ENCODE measurements around the gene PRLR.

The PRLR gene

GRCh38 chr5:35218981-35219380 lies 11.3 kb downstream of the PRLR start:
- no peak for TF ChIP-seq SP1 (IDR thresholded peaks at IDR 0.05)
- TF ChIP-seq HDGF (IDR thresholded peaks at IDR 0.05; ENCODE audit: borderline replicate concordance), result no peak
- no peak for TF ChIP-seq TARDBP (IDR thresholded peaks at IDR 0.05)
- no peak for TF ChIP-seq SUZ12 (IDR thresholded peaks at IDR 0.05)
- no peak for TF ChIP-seq FOXK2 (IDR thresholded peaks at IDR 0.05)
- no peak for TF ChIP-seq ELF4 (IDR thresholded peaks at IDR 0.05)
- no peak for TF ChIP-seq BHLHE40 (IDR thresholded peaks at IDR 0.05; ENCODE audit: borderline replicate concordance)
- no peak for TF ChIP-seq LEF1 (IDR thresholded peaks at IDR 0.05; ENCODE audit: borderline replicate concordance)
- TF ChIP-seq FOXM1 (IDR thresholded peaks at IDR 0.05; ENCODE audit: borderline replicate concordance), result no peak
- no peak for TF ChIP-seq ARNT (IDR thresholded peaks at IDR 0.05)
- TF ChIP-seq L3MBTL2 (conservative IDR thresholded peaks at IDR 0.05), result no peak
- TF ChIP-seq NFRKB (IDR thresholded peaks at IDR 0.05), result no peak
- TF ChIP-seq CTBP1 (IDR thresholded peaks at IDR 0.05; ENCODE audit: borderline replicate concordance), result no peak
- no peak for TF ChIP-seq ZNF384 (IDR thresholded peaks at IDR 0.05)
- TF ChIP-seq PKNOX1 (IDR thresholded peaks at IDR 0.05), result no peak
- no peak for TF ChIP-seq FOXA1 (IDR thresholded peaks at IDR 0.05)
- CTCF ChIA-PET, result no interaction called here
- DNase-seq (ENCODE audit: extremely low spot score), result no peak
- POLR2A ChIA-PET, result no interaction called here

GRCh38 chr5:35214051-35214450 lies 16.2 kb downstream of the PRLR start:
- no peak for TF ChIP-seq L3MBTL2 (conservative IDR thresholded peaks at IDR 0.05)
- no peak for TF ChIP-seq CTBP1 (IDR thresholded peaks at IDR 0.05; ENCODE audit: borderline replicate concordance)
- no peak for TF ChIP-seq TARDBP (IDR thresholded peaks at IDR 0.05)
- TF ChIP-seq HDGF (IDR thresholded peaks at IDR 0.05; ENCODE audit: borderline replicate concordance), result no peak
- TF ChIP-seq LEF1 (IDR thresholded peaks at IDR 0.05; ENCODE audit: borderline replicate concordance), result no peak
- TF ChIP-seq FOXA1 (IDR thresholded peaks at IDR 0.05), result no peak
- no peak for TF ChIP-seq NFRKB (IDR thresholded peaks at IDR 0.05)
- TF ChIP-seq ZNF384 (IDR thresholded peaks at IDR 0.05), result no peak
- TF ChIP-seq ELF4 (IDR thresholded peaks at IDR 0.05), result no peak
- CTCF ChIA-PET, result no interaction called here
- DNase-seq (ENCODE audit: extremely low spot score), result no peak
- POLR2A ChIA-PET, result no interaction called here

- ChIA-PET CTCF (no interaction called here), POLR2A (no interaction called here)
- DNase-seq (ENCODE audit: extremely low spot score), result no peak
- TF ChIP-seq SP1 (IDR thresholded peaks at IDR 0.05) (no peak), HDGF (IDR thresholded peaks at IDR 0.05; ENCODE audit: borderline replicate concordance) (no peak), L3MBTL2 (conservative IDR thresholded peaks at IDR 0.05) (no peak), BHLHE40 (IDR thresholded peaks at IDR 0.05; ENCODE audit: borderline replicate concordance) (no peak), ELF4 (IDR thresholded peaks at IDR 0.05) (no peak), LEF1 (IDR thresholded peaks at IDR 0.05; ENCODE audit: borderline replicate concordance) (no peak), ZNF384 (IDR thresholded peaks at IDR 0.05) (no peak), CTBP1 (IDR thresholded peaks at IDR 0.05; ENCODE audit: borderline replicate concordance) (no peak), NFRKB (IDR thresholded peaks at IDR 0.05) (no peak), ARNT (IDR thresholded peaks at IDR 0.05) (no peak)
These were observed 16.7 kb downstream of the PRLR start for GRCh38 chr5:35213608-35214007.

GRCh38 chr5:35212122-35212982 lies 17.9 kb downstream of the PRLR start:
- DNase-seq (ENCODE audit: extremely low spot score), result no peak
- no peak for TF ChIP-seq TARDBP (IDR thresholded peaks at IDR 0.05)
- no peak for TF ChIP-seq ARNT (IDR thresholded peaks at IDR 0.05)
- no peak for TF ChIP-seq ZNF384 (IDR thresholded peaks at IDR 0.05)
- no peak for TF ChIP-seq CTBP1 (IDR thresholded peaks at IDR 0.05; ENCODE audit: borderline replicate concordance)
- no peak for TF ChIP-seq FOXA1 (IDR thresholded peaks at IDR 0.05)
- no peak for TF ChIP-seq FOXM1 (IDR thresholded peaks at IDR 0.05; ENCODE audit: borderline replicate concordance)
- no peak for TF ChIP-seq LEF1 (IDR thresholded peaks at IDR 0.05; ENCODE audit: borderline replicate concordance)
- TF ChIP-seq ELF4 (IDR thresholded peaks at IDR 0.05), result no peak
- no peak for TF ChIP-seq SP1 (IDR thresholded peaks at IDR 0.05)
- TF ChIP-seq FOXK2 (IDR thresholded peaks at IDR 0.05), result no peak
- TF ChIP-seq L3MBTL2 (conservative IDR thresholded peaks at IDR 0.05), result no peak
- ChIA-PET CTCF (no interaction called here), POLR2A (no interaction called here)

- POLR2A ChIA-PET, result no interaction called here
- no peak for DNase-seq (ENCODE audit: extremely low spot score)
- CTCF ChIA-PET, result no interaction called here
- TF ChIP-seq ELF4 (IDR thresholded peaks at IDR 0.05), result no peak
- no peak for TF ChIP-seq L3MBTL2 (conservative IDR thresholded peaks at IDR 0.05)
- TF ChIP-seq ARNT (IDR thresholded peaks at IDR 0.05), result no peak
- no peak for TF ChIP-seq SUZ12 (IDR thresholded peaks at IDR 0.05)
- TF ChIP-seq FOXM1 (IDR thresholded peaks at IDR 0.05; ENCODE audit: borderline replicate concordance), result no peak
- TF ChIP-seq NFRKB (IDR thresholded peaks at IDR 0.05), result no peak
- TF ChIP-seq CTBP1 (IDR thresholded peaks at IDR 0.05; ENCODE audit: borderline replicate concordance), result no peak
- TF ChIP-seq BHLHE40 (IDR thresholded peaks at IDR 0.05; ENCODE audit: borderline replicate concordance), result no peak
- TF ChIP-seq HDGF (IDR thresholded peaks at IDR 0.05; ENCODE audit: borderline replicate concordance), result no peak
- TF ChIP-seq LEF1 (IDR thresholded peaks at IDR 0.05; ENCODE audit: borderline replicate concordance), result no peak
- TF ChIP-seq ZNF384 (IDR thresholded peaks at IDR 0.05), result no peak
- no peak for TF ChIP-seq FOXA1 (IDR thresholded peaks at IDR 0.05)
- no peak for TF ChIP-seq PKNOX1 (IDR thresholded peaks at IDR 0.05)
- TF ChIP-seq FOXK2 (IDR thresholded peaks at IDR 0.05), result no peak
These were observed 20.4 kb downstream of the PRLR start for GRCh38 chr5:35209862-35210261.

- TF ChIP-seq TARDBP (IDR thresholded peaks at IDR 0.05), result no peak
- no peak for TF ChIP-seq FOXM1 (IDR thresholded peaks at IDR 0.05; ENCODE audit: borderline replicate concordance)
- TF ChIP-seq NFRKB (IDR thresholded peaks at IDR 0.05), result no peak
- no peak for TF ChIP-seq HDGF (IDR thresholded peaks at IDR 0.05; ENCODE audit: borderline replicate concordance)
- TF ChIP-seq BHLHE40 (IDR thresholded peaks at IDR 0.05; ENCODE audit: borderline replicate concordance), result no peak
- no peak for TF ChIP-seq FOXA1 (IDR thresholded peaks at IDR 0.05)
- no peak for TF ChIP-seq SUZ12 (IDR thresholded peaks at IDR 0.05)
- TF ChIP-seq LEF1 (IDR thresholded peaks at IDR 0.05; ENCODE audit: borderline replicate concordance), result no peak
- TF ChIP-seq CTBP1 (IDR thresholded peaks at IDR 0.05; ENCODE audit: borderline replicate concordance), result no peak
- TF ChIP-seq L3MBTL2 (conservative IDR thresholded peaks at IDR 0.05), result no peak
- TF ChIP-seq SP1 (IDR thresholded peaks at IDR 0.05), result no peak
- TF ChIP-seq FOXK2 (IDR thresholded peaks at IDR 0.05), result no peak
- TF ChIP-seq ZNF384 (IDR thresholded peaks at IDR 0.05), result no peak
- TF ChIP-seq ELF4 (IDR thresholded peaks at IDR 0.05), result no peak
- TF ChIP-seq PKNOX1 (IDR thresholded peaks at IDR 0.05), result no peak
- no peak for TF ChIP-seq ARNT (IDR thresholded peaks at IDR 0.05)
- CTCF ChIA-PET, result no interaction called here
- POLR2A ChIA-PET, result no interaction called here
- no peak for DNase-seq (ENCODE audit: extremely low spot score)
These were observed 24.7 kb downstream of the PRLR start for GRCh38 chr5:35205606-35206005.
